Midbrain (tissue), 1 donor: ENCODE results near the gene CRYGA.
"Not testable (repeated sequence)": the region's sequence is repeated elsewhere in the genome, so short reads cannot be mapped to it uniquely, and the experiment has no call there.

Experiments used
- DNase-seq: peaks from one replicate; lab custom pipeline; 2025; lab: John Stamatoyannopoulos, UW

Gene CRYGA

DNA sequence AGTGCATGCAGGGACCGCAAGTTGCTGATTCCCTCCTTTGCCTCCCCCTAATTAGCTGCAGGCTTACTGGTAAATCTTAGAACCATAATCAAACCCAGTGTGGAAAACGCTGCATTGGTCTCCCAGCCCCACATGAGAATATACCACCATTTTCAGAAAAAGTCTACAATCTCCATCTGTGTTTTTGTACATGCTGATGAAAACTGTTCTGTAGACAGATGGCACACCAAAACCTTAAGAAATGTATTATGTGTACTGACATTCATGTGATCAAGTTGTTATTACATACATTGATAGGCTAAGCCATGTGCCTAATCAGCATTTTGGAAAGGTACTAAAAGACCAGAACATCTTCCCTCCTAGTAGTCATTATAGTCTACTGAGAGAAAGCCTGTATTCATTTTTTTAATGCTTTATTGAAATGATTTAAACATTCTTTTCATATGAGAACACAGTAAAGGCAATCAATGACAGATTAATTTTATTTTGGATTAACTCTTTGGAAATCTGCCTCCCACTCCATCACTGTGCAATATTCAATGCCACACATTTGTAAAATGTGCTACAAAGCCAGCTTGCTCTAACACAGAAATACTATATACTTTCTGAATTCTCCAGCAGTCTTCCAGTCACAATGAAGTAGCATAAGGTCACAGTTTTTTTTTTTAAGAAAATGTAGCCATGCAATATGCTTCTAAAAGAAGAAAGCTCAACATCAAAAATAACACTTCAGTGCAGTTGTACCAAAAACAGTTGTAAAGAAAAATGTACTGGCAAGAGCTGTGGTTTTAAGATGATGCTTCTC lies 1.8 kb upstream of the CRYGA start:
- no peak for DNase-seq

- no peak for DNase-seq
Measured at GRCh38 chr2:208156439-208156838, 7.0 kb downstream of the CRYGA start.

GRCh38 chr2:208153156-208153555 lies 10.2 kb downstream of the CRYGA start:
- DNase-seq = no peak

DNA sequence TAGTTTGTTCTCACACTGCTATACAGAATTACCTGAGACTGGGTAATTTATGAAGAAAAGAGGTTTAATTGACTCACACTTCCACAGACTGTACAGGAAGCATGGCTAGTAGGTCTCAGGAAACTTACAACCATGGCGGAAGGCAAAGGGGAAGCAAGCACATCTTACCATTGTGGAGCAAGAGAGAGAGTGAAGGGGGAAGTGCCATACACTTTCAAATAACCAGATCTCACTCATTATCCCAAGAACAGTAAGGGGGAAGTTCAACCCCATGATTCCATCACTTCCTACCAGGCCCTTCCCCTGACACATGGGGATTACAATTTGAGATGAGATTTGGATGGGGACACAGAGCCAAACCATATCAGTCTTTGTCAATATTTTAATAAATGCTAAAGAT lies 12.4 kb downstream of the CRYGA start:
- DNase-seq = no peak

GRCh38 chr2:208150094-208150493 lies 13.3 kb downstream of the CRYGA start:
- DNase-seq = no peak

DNA sequence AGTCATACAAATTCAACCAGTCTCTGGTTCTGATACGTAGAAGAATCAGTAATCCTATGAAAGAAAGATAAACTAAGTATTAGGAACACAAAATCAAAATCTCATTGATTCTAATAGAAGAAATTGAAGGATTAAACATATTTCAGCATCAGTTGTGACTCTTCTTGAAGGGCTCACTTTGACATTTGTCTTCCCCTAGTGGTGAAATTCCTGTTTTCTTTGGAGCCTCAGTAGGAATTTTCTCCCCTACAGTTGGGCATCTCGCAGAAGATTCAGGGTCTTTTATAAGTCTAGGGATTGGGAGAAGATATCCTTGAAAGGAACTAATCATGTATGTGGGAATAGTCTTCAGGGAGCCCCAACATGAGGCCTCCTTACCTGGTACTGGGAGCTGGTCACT lies 14.6 kb downstream of the CRYGA start:
- DNase-seq = no peak

DNA sequence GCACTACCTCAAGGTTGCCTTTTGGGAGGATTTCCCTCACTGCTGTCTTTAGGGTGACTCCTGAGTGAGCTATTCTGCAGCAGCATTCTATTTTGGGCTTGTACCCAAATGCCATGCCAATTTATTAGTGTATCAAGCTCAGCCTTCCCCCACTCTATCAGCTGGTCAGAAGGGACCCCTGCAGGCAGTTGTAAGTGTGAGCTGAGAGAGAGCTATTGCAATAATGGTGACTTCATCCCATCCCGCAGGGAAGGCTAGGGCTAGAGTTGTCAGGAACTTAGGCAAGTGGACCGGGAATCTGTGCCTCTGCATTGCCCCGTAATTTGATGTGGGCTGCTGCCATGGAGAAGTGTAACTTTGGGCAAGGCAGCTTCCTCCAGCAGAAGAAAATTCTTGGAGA lies 15.6 kb downstream of the CRYGA start:
- DNase-seq = no peak

GRCh38 chr2:208147008-208147407 lies 16.4 kb downstream of the CRYGA start:
- DNase-seq = no peak

GRCh38 chr2:208146006-208146405 lies 17.4 kb downstream of the CRYGA start, which contains the start of gene CRYGB:
TSS of gene CRYGB (minus strand) at chr2:208146158. CDS start at chr2:208146120, 38 bp downstream.
- DNase-seq = no peak

DNA sequence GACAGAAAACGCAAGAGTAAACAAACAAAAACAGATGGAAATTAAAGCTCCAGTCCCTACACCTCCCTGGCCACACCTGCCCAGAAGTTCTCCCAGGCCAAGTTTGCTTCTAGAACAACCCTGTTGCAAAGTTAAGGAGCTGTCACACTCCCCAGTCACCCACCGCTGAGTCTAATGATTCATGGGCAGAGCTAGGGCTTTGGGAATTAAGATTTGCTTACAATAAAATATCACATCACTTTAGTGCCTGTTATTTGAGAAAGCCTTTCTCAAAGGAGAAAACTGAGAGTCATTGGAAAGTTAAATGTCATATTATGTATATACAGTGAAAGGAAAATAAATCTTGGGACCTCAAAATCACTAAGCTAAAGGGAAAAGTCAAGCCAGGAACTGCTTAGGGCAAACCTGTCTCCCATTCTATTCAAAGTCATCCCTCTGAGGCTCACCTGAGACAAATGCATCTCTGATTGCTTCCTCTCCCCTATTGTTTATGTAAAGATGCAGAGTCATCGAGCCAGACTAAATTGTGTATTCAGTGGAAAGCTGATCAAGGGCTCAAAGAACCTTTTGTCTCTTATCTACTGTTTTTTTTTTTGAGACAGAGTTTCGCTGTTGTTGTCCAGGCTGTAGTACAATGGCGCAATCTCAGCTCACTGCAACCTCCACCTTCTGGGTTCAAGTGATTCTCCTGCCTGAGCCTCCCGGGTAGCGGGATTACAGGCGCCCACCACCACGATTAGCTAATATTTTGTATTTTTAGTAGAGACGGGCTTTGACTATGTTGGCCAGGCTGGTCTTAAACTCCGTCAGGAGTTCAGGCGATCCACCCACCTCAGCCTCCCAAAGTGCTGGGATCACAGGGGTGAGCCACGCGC lies 20.2 kb downstream of the CRYGA start:
- no peak for DNase-seq

GRCh38 chr2:208142240-208142924 lies 21.0 kb downstream of the CRYGA start:
- DNase-seq = no peak

- no peak for DNase-seq
Measured at GRCh38 chr2:208139447-208139846, 23.9 kb downstream of the CRYGA start.

- not testable (repeated sequence) for DNase-seq
Measured at GRCh38 chr2:208138334-208138733, 25.1 kb downstream of the CRYGA start.

DNA sequence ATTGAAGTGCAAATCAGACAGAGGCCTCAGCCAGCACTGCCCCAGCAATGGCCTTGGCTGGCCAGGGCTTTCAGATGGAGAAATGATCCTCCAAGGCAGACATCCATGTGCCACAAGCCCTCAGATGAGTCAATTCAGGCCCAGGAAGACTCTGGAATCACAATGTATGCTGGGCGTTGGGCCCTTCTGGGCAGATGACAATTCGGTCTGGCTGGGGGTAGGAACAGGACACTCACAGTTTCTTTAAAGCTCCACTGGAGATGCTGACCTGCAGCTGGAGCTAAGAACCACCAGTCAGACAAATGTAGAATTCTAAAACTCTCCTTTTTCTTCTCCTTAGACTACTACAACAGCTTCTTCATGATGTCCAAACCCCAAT lies 26.7 kb downstream of the CRYGA start:
- DNase-seq = no peak

- DNase-seq = no peak
Measured at GRCh38 chr2:208135794-208136715, 27.3 kb downstream of the CRYGA start.

GRCh38 chr2:208134928-208135586 lies 28.3 kb downstream of the CRYGA start:
- no peak for DNase-seq

DNA sequence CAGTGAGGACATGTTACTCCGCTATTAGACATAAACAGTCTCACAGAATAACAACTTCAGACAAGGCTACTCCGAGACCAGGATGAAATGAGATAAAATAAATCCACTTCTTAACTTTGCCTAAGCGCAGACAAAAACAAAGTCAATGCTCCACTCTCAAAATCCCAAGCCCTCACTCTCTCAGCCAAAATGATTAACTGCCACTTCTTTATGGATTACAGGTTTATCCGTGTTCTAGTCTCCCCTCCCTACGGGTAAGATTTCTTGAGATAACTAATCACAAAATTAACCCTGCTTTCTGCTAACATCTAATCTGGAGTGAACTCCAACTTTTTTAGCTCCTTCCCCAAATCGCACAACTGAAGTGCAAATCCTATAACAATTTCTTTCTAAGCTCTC lies 32.7 kb downstream of the CRYGA start:
- DNase-seq = no peak

DNA sequence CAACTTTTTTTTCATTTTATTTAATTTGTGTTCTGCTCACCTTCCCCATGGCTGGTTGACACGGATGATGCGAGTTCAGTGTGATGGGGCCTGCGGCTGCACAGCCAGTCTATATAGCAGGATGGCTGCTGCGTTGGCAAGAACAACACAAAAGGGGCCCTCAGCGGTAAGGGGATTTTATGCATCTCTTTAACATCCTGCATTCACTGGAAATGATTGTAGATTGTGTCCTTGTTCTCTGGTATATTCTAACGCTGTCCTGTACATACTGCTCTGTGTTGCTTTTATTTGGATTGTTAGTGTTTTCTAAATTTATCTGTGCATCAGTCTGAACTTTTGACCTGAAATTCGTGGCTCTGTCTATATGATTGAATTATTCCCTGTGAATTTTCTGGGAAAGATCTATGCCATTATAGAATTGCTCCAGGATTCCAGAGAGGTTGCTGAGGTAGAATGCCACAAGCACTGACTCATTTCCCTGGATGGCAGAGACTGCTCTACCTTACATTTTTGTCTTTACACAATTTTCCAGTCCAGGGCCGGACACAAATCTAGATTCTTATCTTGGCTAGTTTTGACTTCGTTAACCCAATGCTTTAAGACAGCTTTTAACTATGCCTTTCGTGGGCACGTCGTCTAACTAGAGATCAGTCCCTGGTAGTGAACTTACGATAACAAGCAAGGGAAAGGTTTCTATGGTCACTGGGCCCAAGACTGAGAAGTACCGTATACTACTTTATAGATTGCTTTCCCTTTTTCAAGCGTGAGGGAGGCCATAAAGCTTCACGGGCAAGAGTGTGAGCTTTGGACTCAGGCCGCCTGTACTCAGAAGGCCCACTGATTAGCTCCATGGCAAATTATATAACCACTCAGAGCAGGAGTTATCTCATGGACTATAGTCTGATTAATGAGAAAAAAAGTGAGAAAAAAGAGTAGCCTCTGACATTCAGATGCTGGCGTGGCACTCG lies 33.4 kb downstream of the CRYGA start, which contains the start of gene CRYGC:
TSS of gene CRYGC (minus strand) at position 85 of the 968 bp plus-strand sequence. CDS start at position 49, 36 bp downstream.
- no peak for DNase-seq

DNA sequence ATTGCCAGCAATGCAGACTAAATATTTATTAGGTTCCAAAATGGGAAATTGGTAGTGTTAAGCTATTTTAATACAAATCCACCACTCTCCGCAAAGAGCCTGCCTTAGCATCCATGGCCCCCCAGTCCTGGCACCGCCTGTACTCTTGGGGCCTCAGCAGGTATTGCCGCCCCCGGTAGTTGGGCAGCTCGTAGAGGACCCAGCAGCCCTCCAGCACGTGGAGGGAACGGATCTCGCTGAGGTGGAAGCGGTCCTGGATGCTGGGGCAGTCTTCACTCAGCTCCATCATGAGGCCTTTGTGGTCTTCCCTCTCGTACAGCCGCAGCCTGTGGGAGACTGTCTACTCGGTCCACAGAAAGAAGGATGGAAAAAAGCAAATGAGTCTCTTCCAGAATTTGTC lies 35.3 kb downstream of the CRYGA start:
- DNase-seq = no peak
